ENCODE results near the gene KRTAP2-4. TPM values are rescaled to one million over a fixed set of nuclear protein-coding genes. Genes with fewer than 3 reads are reported as not detected.

The KRTAP2-4 gene
- total RNA-seq, 1 experiment from 2014 or later = not detected

DNA sequence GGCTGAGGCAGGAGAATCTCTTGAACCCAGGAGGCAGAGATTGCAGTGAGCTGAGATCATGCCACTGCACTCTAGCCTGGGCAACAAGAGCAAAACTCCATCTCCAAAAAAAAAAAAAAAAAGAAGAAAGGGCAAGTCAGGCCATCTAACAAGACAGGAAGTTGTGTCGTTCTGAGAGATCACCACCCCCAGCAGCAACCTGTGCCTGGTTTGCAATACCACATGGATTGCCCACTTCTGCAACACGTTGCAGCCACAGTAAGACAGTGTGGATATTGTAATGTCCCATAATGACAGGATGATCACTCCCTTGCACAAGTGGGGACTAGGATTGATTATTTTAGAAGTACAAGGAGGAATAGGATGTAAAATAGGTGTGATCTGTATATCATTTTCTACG, 3.4 kb upstream of the KRTAP2-4 start:
- Histone ChIP-seq H3K79me1 (ENCODE audit: insufficient read depth, low read depth, low read length, poor library complexity, severe bottlenecking) (no peaks in the 10 kb centered on the region), H2AFZ (ENCODE audit: low read length) (no peak overlapping the region), H2AK5ac (ENCODE audit: insufficient read length, low read length) (no peak overlapping the region), H3K27me3 (ENCODE audit: insufficient read depth, low read length) (no peaks in the 10 kb centered on the region), H4K5ac (ENCODE audit: insufficient read length, low read depth, low read length) (no peak overlapping the region), H3K27ac (ENCODE audit: insufficient read length, low read depth, low read length) (no peak overlapping the region), H4K91ac (ENCODE audit: insufficient read length, low read depth, low read length) (no peak overlapping the region), H2BK20ac (ENCODE audit: low read depth, low read length, poor library complexity, severe bottlenecking) (no peak overlapping the region), H4K20me1 (ENCODE audit: control insufficient read depth, insufficient read depth, insufficient read length) (no peaks in the 10 kb centered on the region), H2BK5ac (ENCODE audit: insufficient read length, low read length) (no peak overlapping the region), H2BK12ac (ENCODE audit: insufficient read length, low read depth, low read length) (no peak overlapping the region), H3K79me2 (ENCODE audit: insufficient read depth, low read length) (no peaks in the 10 kb centered on the region), H4K8ac (replicated peaks; ENCODE audit: insufficient read length, low read depth, low read length) (no peak overlapping the region), H2BK15ac (ENCODE audit: low read depth, low read length) (no peak overlapping the region), H3K23ac (ENCODE audit: insufficient read length, low read depth, low read length) (no peak overlapping the region), H3K18ac (ENCODE audit: insufficient read length, low read depth, low read length) (no peak overlapping the region), H3K14ac (ENCODE audit: insufficient read depth, low read length) (no peak overlapping the region), H3K4me1 (ENCODE audit: insufficient read depth, low read length) (no peaks in the 10 kb centered on the region), H3T11ph (ENCODE audit: low read length) (no peak overlapping the region), H3K56ac (ENCODE audit: insufficient read length, low read depth, low read length) (no peak overlapping the region), H3K4ac (ENCODE audit: low read depth, low read length) (no peak overlapping the region), H3K9me3 (ENCODE audit: control insufficient read depth, low read depth, low read length) (no peaks in the 10 kb centered on the region), H2BK120ac (ENCODE audit: low read depth, low read length, poor library complexity, severe bottlenecking) (no peak overlapping the region), H3K9ac (ENCODE audit: extremely low read depth, insufficient read length, low read length) (no peak overlapping the region), H3K4me2 (ENCODE audit: insufficient read depth, insufficient read length, low read length) (no peak overlapping the region), H3K23me2 (ENCODE audit: insufficient read length, low read depth, low read length, poor library complexity, severe bottlenecking) (no peaks in the 10 kb centered on the region)
- H3K4me1 Mint-ChIP-seq = 0 out of 4 replicates have a peak, but pooled peaks cover 0 to 5% of the 10 kb centered on the region in 2 experiments
- H3K27ac Mint-ChIP-seq = no peak overlapping the region; a peak in 1 of 7 replicates
- no peak overlapping the region for H3K4me3 Mint-ChIP-seq
- no peaks in the 10 kb centered on the region for H3K27me3 Mint-ChIP-seq (ENCODE audit: low read depth)
- DNase-seq = no peak
- H3K36me3 Mint-ChIP-seq (ENCODE audit: insufficient read depth in 1 of 3, low read depth in 3 of 3) = no peaks in the 10 kb centered on the region
- TF ChIP-seq, protein P1, sequence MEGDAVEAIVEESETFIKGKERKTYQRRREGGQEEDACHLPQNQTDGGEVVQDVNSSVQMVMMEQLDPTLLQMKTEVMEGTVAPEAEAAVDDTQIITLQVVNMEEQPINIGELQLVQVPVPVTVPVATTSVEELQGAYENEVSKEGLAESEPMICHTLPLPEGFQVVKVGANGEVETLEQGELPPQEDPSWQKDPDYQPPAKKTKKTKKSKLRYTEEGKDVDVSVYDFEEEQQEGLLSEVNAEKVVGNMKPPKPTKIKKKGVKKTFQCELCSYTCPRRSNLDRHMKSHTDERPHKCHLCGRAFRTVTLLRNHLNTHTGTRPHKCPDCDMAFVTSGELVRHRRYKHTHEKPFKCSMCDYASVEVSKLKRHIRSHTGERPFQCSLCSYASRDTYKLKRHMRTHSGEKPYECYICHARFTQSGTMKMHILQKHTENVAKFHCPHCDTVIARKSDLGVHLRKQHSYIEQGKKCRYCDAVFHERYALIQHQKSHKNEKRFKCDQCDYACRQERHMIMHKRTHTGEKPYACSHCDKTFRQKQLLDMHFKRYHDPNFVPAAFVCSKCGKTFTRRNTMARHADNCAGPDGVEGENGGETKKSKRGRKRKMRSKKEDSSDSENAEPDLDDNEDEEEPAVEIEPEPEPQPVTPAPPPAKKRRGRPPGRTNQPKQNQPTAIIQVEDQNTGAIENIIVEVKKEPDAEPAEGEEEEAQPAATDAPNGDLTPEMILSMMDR (conservative IDR thresholded peaks at IDR 0.05) = no peak
- WGBS (ENCODE audit: extremely low coverage, insufficient read length, low lambda C conversion rate) = no CpG with 5 or more reads among the region's 3 CpGs
- H3K9me3 Mint-ChIP-seq = no peaks in the 10 kb centered on the region
